H1 (cell line): ENCODE data around the gene ZC3HAV1. TPM values are rescaled to one million over a fixed set of nuclear protein-coding genes. Genes with fewer than 3 reads are reported as not detected.

Experiments used
- CTCF ChIA-PET: fragments of 300-600 bp; sonication (Branson Sonifier 250); formaldehyde crosslinking; loops from one replicate; lab custom pipeline; 2021; ENCODE audit not compliant: partially characterized antibody; lab: Charles Lee
- POLR2A ChIA-PET: fragments of 300-600 bp; sonication (Branson Sonifier 250); formaldehyde crosslinking; loops from one replicate; lab custom pipeline; 2021; ENCODE audit warnings: inconsistent platforms; ENCODE audit not compliant: partially characterized antibody; lab: Charles Lee
- DNase-seq, 2 experiments: peaks; one replicate each; pipeline versions ENCODE4 v3.0.0 to v3.0.0-alpha.2; 2010 to 2022; ENCODE audit warnings: low spot score in 2 of 2, low read depth in 1 of 2, mixed read lengths in 1 of 2
- FAIRE-seq: peaks from 2 replicates; lab custom pipeline; 2011; peaks lifted over from hg19 to GRCh38; lab: Jason Lieb, UNC
- H2AFZ ChIP-seq: 2 replicates; pipeline ENCODE4 v1.8.1; 2012; ENCODE audit warnings: low read length, inconsistent platforms
- H2AK5ac ChIP-seq: 2 replicates; pipeline ENCODE4 v1.6.1; 2013; ENCODE audit warnings: low read depth, low read length
- H2BK120ac ChIP-seq: replicated peaks from 2 replicates; pipeline ENCODE3; 2013; ENCODE audit warnings: low read depth, low read length, inconsistent platforms
- H2BK12ac ChIP-seq: 2 replicates; pipeline ENCODE4 v1.6.1; 2013; ENCODE audit warnings: low read depth, low read length
- H2BK15ac ChIP-seq: 2 replicates; pipeline ENCODE4 v1.6.1; 2013; ENCODE audit warnings: low read length
- H2BK20ac ChIP-seq: 2 replicates; pipeline ENCODE4 v1.6.1; 2013; ENCODE audit warnings: low read length
- H2BK5ac ChIP-seq: 2 replicates; pipeline ENCODE4 v1.6.1; 2013; ENCODE audit warnings: low read depth, low read length
- H3K14ac ChIP-seq: 2 replicates; pipeline ENCODE4 v1.6.1; 2013; ENCODE audit warnings: inconsistent platforms; ENCODE audit not compliant: insufficient read length
- H3K18ac ChIP-seq: 2 replicates; pipeline ENCODE4 v1.6.1; 2013; ENCODE audit warnings: low read length; ENCODE audit errors: extremely low read depth
- H3K23ac ChIP-seq: 2 replicates; pipeline ENCODE4 v1.6.1; 2013; ENCODE audit warnings: inconsistent platforms; ENCODE audit not compliant: insufficient read length
- H3K23me2 ChIP-seq: 2 replicates; pipeline ENCODE4 v1.6.1; 2013; ENCODE audit warnings: low read depth, low read length
- H3K27ac ChIP-seq: 2 replicates; pipeline ENCODE4 v1.6.1; 2011; ENCODE audit warnings: low read depth, low read length, inconsistent platforms
- H3K27me3 ChIP-seq, 4 experiments: replicated peaks in 1 of 4; 1 replicate in 1 of 4; 2 replicates in 3 of 4; pipeline versions ENCODE4 v1.6.1 to v1.8.1; 2011 to 2013; ENCODE audit warnings: low read length in 3 of 4, mild to moderate bottlenecking in 3 of 4, inconsistent platforms in 2 of 4, mixed read lengths in 2 of 4, moderate library complexity in 1 of 4; ENCODE audit not compliant: control insufficient read depth in 3 of 4, insufficient read depth in 3 of 4; ENCODE audit errors: extremely low read depth in 1 of 4
- H3K36me3 ChIP-seq, 4 experiments: 2 replicates each; pipeline versions ENCODE4 v1.6.1 to v1.8.1; 2011 to 2013; ENCODE audit warnings: mild to moderate bottlenecking in 4 of 4, low read length in 3 of 4, moderate library complexity in 2 of 4, control low read depth in 1 of 4, inconsistent platforms in 1 of 4; ENCODE audit not compliant: insufficient read depth in 4 of 4, control insufficient read depth in 2 of 4
- H3K4ac ChIP-seq: replicated peaks from 2 replicates; pipeline ENCODE3; 2013; ENCODE audit warnings: low read length, low read depth, mixed read lengths, inconsistent platforms; ENCODE audit not compliant: insufficient read length
- H3K4me1 ChIP-seq, 4 experiments: replicated peaks in 1 of 4; 1 replicate in 1 of 4; 2 replicates in 3 of 4; pipeline versions ENCODE4 v1.6.1 to v1.8.1; 2011 to 2013; ENCODE audit warnings: low read length in 3 of 4, inconsistent platforms in 2 of 4, mixed read lengths in 1 of 4; ENCODE audit not compliant: insufficient read depth in 4 of 4, control insufficient read depth in 3 of 4
- H3K4me2 ChIP-seq, 2 experiments: 2 replicates each; pipeline versions ENCODE4 v1.6.1 to v1.8.1; 2011 to 2013; ENCODE audit warnings: low read depth in 2 of 2, low read length in 2 of 2, control low read depth in 1 of 2, inconsistent platforms in 1 of 2, mild to moderate bottlenecking in 1 of 2; ENCODE audit not compliant: insufficient read depth in 1 of 2
- H3K4me3 ChIP-seq, 4 experiments: fragments of 200-600, 300-600 bp in 1 of 4; sonication (generic), shearing (Covaris generic), sonication (Bioruptor Twin) in 1 of 4; 2 replicates each; pipeline versions ENCODE4 v1.5.1 to v1.8.1; 2011 to 2016; ENCODE audit warnings: low read length in 4 of 4, low read depth in 3 of 4, control low read depth in 2 of 4, inconsistent platforms in 2 of 4, mild to moderate bottlenecking in 2 of 4, mixed read lengths in 1 of 4, moderate library complexity in 1 of 4; ENCODE audit not compliant: insufficient read depth in 2 of 4; ENCODE audit errors: extremely low read depth in 1 of 4
- H3K56ac ChIP-seq: replicated peaks from 2 replicates; pipeline ENCODE3; 2013; ENCODE audit warnings: low read depth, mild to moderate bottlenecking, mixed read lengths, low read length, inconsistent platforms; ENCODE audit not compliant: insufficient read length
- H3K79me1 ChIP-seq: 2 replicates; pipeline ENCODE4 v1.6.1; 2013; ENCODE audit warnings: low read depth, low read length, control low read depth
- H3K79me2 ChIP-seq, 2 experiments: 2 replicates each; pipeline versions ENCODE4 v1.6.1 to v1.8.1; 2012 to 2013; ENCODE audit warnings: low read length in 2 of 2, mild to moderate bottlenecking in 2 of 2, inconsistent platforms in 1 of 2; ENCODE audit not compliant: insufficient read depth in 2 of 2, control insufficient read depth in 1 of 2
- H3K9ac ChIP-seq, 4 experiments: replicated peaks in 1 of 4; 1 replicate in 1 of 4; 2 replicates in 3 of 4; pipeline versions ENCODE4 v1.6.1 to v1.8.1; 2011 to 2013; ENCODE audit warnings: low read depth in 3 of 4, low read length in 3 of 4, control low read depth in 2 of 4, mild to moderate bottlenecking in 2 of 4, moderate library complexity in 2 of 4, inconsistent platforms in 1 of 4; ENCODE audit errors: extremely low read depth in 1 of 4
- H3K9me3 ChIP-seq, 2 experiments: 2 replicates each; pipeline versions ENCODE4 v1.6.1 to v1.8.1; 2012 to 2013; ENCODE audit warnings: mild to moderate bottlenecking in 2 of 2, moderate library complexity in 2 of 2, control low read depth in 1 of 2, inconsistent platforms in 1 of 2, low read depth in 1 of 2, low read length in 1 of 2, mixed read lengths in 1 of 2; ENCODE audit not compliant: insufficient read depth in 2 of 2
- H4K20me1 ChIP-seq, 2 experiments: replicated peaks in 1 of 2; 2 replicates each; pipeline versions ENCODE3 to v1.8.1; 2011 to 2013; ENCODE audit warnings: inconsistent platforms in 2 of 2, low read length in 2 of 2, mild to moderate bottlenecking in 1 of 2; ENCODE audit not compliant: insufficient read depth in 2 of 2, control insufficient read depth in 1 of 2
- H4K5ac ChIP-seq: 2 replicates; pipeline ENCODE4 v1.6.1; 2013; ENCODE audit warnings: low read length, low read depth, mixed read lengths, inconsistent platforms; ENCODE audit not compliant: insufficient read length
- H4K8ac ChIP-seq: 2 replicates; pipeline ENCODE4 v1.8.0; 2013; ENCODE audit warnings: mild to moderate bottlenecking, moderate library complexity, low read length, inconsistent platforms; ENCODE audit not compliant: insufficient read depth; ENCODE audit errors: extremely low read depth
- H4K91ac ChIP-seq: replicated peaks from 2 replicates; pipeline ENCODE3; 2013; ENCODE audit warnings: low read length, mixed read lengths, inconsistent platforms; ENCODE audit not compliant: insufficient read length
- SIX5 ChIP-seq: IDR thresholded peaks from 2 replicates; pipeline ENCODE4 v1.6.1; 2011; ENCODE audit warnings: mild to moderate bottlenecking, low read depth, low read length
- WGBS, 2 experiments: shearing (Covaris generic) in 1 of 2; methylation state at CpG; one replicate each; pipeline versions ENCODE4 v1.1.6 to v1.1.7; 2013 to 2015; ENCODE audit warnings: low lambda C conversion rate in 2 of 2, mixed read lengths in 2 of 2, inconsistent platforms in 1 of 2, low coverage in 1 of 2, missing lambda C conversion rate in 1 of 2; ENCODE audit not compliant: insufficient replicate concordance in 2 of 2, insufficient coverage in 1 of 2, insufficient read length in 1 of 2; ENCODE audit errors: extremely low coverage in 1 of 2, missing lambda C conversion rate in 1 of 2; 5-methylcytosine and 5-hydroxymethylcytosine counted together
- polyA plus RNA-seq, 7 experiments: library from polyadenylated mRNA; depleted of rRNA in 3 of 7; stranded (reverse) in 5 of 7; unstranded in 2 of 7; fragments of >200 nt in 5 of 7; fragments of 200-250 nt in 2 of 7; gene quantifications; 1 replicate in 5 of 7; 2 replicates in 1 of 7; 4 replicates in 1 of 7; pipeline versions ENCODE4 v1.2.1 to v1.2.3, GENCODE V29; 2011 to 2013; ENCODE audit warnings: missing spikeins in 2 of 7, mixed read lengths in 2 of 7
- total RNA-seq: library from RNA; stranded (reverse); fragmentation: NEBNext Ultra II Directional; extraction: Animal tissue kit (Norgen Biotek cat#: 25700); gene quantifications from 2 replicates; pipeline ENCODE4 v1.2.1, GENCODE V29; 2021

The ZC3HAV1 gene
- total and polyA plus RNA-seq, 2 of the 8 experiments (the other 6 are each of a cell fraction or from before 2014, with no cell fraction given) = 22.5 to 43.4 TPM

DNA sequence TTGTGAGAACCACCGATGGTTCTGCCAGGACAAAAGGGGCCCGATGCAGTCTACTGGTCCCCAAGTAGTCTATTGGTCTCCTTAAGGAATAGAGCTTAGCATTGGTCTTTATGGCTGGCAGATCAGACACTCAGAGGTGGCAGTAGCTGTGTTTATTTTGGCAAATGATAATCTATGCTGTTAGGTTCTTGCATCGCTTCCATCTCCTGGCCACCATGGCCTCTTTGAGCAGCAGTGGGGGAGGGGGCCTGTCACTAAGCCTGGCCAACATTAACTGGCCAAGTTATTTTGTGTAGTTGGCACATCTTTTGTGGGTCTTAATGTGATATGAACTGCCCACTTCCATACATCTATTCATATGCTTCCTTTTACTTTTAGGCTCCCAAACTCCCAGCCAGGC lies 4.5 kb upstream of the ZC3HAV1 start:
- H3K23me2 ChIP-seq = peaks cover 5% of the 10 kb centered on the region
- no peak overlapping the region for H3K23ac ChIP-seq
- no peak overlapping the region for H3K14ac ChIP-seq
- H2AK5ac ChIP-seq = no peak overlapping the region
- WGBS, 2 experiments = 92% methylated on average over 3 of the region's 3 CpGs; no CpG with 5 or more reads in 1 of the 2 experiments
- no peak overlapping the region for H3K4ac ChIP-seq
- no peak overlapping the region for H2BK20ac ChIP-seq
- TF ChIP-seq SIX5 = no peak
- no peak overlapping the region for H2BK5ac ChIP-seq
- no peak for FAIRE-seq
- no peak overlapping the region for H3K9ac ChIP-seq
- ChIA-PET CTCF (interaction anchor here (0.7 to 1.2 kb wide), 2 partner anchors 15 to 1291 kb away, joined by 3 read pairs; no protein-coding TSS in a partner anchor), POLR2A (interaction anchor here (1.2 to 1.4 kb wide), 2 partner anchors 9 to 20 kb away, joined by 3 read pairs; no protein-coding TSS in a partner anchor)
- no peak overlapping the region for H3K4me2 ChIP-seq
- no peak overlapping the region for H3K27ac ChIP-seq
- peaks cover 0 to 7% (median 5%) of the 10 kb centered on the region in 4 experiments; a peak in 5 of 7 replicates for H3K27me3 ChIP-seq
- no peaks in the 10 kb centered on the region for H3K36me3 ChIP-seq
- H3K9me3 ChIP-seq = no peaks in the 10 kb centered on the region
- H2BK12ac ChIP-seq = no peak overlapping the region
- no peak overlapping the region for H2BK120ac ChIP-seq
- H3K79me2 ChIP-seq = no peaks in the 10 kb centered on the region
- no peak overlapping the region for H3K56ac ChIP-seq
- no peak overlapping the region for H4K91ac ChIP-seq
- H3K4me3 ChIP-seq = no peak overlapping the region
- H4K5ac ChIP-seq = no peak overlapping the region
- peaks cover 4 to 7% (median 5%) of the 10 kb centered on the region in 4 experiments; a peak in 4 of 7 replicates for H3K4me1 ChIP-seq
- H3K18ac ChIP-seq = no peak overlapping the region
- H4K8ac ChIP-seq = no peak overlapping the region
- no peak for DNase-seq
- no peak overlapping the region for H2BK15ac ChIP-seq
- H2AFZ ChIP-seq = no peak overlapping the region
- H4K20me1 ChIP-seq = no peaks in the 10 kb centered on the region
- no peaks in the 10 kb centered on the region for H3K79me1 ChIP-seq
